ENCODE measurements around the gene DAZL. TPM values are rescaled to one million over a fixed set of nuclear protein-coding genes. Genes with fewer than 3 reads are reported as not detected.
"Not testable (repeated sequence)": the region's sequence is repeated elsewhere in the genome, so short reads cannot be mapped to it uniquely, and the experiment has no call there.

The DAZL gene
- total and polyA plus RNA-seq, 8 donors = not detected

DNA sequence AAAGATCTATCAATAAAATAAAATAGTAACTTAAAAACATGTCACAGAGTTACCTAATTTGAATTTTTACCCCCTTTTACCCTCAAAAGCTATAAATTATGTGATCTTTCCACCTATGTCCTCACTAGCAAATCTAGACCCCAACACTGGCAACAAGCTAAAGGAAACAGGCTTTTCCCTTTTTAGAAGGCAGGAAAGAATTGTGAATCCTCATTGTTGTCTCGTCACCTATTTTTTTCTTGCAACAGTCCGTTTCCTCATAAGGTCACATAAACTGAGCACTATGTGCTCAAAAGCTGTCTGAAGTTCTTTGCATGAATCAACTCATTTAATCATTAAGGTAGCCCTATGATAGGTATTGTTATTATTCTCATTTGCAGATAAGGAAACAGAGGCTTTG, 34.6 kb upstream of the DAZL start:
- Histone ChIP-seq H3K36me3 (no peaks in the 10 kb centered on the region), H3K4me1 (no peaks in the 10 kb centered on the region), H3K9me3 (no peaks in the 10 kb centered on the region), H3K27ac (no peak overlapping the region), H3K27me3 (no peaks in the 10 kb centered on the region), H3K4me3 (no peak overlapping the region)
- no peak for ATAC-seq
- no peak for DNase-seq
- no peak for FAIRE-seq
- TF ChIP-seq, protein P1, sequence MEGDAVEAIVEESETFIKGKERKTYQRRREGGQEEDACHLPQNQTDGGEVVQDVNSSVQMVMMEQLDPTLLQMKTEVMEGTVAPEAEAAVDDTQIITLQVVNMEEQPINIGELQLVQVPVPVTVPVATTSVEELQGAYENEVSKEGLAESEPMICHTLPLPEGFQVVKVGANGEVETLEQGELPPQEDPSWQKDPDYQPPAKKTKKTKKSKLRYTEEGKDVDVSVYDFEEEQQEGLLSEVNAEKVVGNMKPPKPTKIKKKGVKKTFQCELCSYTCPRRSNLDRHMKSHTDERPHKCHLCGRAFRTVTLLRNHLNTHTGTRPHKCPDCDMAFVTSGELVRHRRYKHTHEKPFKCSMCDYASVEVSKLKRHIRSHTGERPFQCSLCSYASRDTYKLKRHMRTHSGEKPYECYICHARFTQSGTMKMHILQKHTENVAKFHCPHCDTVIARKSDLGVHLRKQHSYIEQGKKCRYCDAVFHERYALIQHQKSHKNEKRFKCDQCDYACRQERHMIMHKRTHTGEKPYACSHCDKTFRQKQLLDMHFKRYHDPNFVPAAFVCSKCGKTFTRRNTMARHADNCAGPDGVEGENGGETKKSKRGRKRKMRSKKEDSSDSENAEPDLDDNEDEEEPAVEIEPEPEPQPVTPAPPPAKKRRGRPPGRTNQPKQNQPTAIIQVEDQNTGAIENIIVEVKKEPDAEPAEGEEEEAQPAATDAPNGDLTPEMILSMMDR (IDR thresholded peaks at IDR 0.05) = no peak
- intact Hi-C loops (cut with DNase I) = no loop called here
- WGBS, 2 donors = 53 to 73% methylated on average over 2 of the region's 2 CpGs

DNA sequence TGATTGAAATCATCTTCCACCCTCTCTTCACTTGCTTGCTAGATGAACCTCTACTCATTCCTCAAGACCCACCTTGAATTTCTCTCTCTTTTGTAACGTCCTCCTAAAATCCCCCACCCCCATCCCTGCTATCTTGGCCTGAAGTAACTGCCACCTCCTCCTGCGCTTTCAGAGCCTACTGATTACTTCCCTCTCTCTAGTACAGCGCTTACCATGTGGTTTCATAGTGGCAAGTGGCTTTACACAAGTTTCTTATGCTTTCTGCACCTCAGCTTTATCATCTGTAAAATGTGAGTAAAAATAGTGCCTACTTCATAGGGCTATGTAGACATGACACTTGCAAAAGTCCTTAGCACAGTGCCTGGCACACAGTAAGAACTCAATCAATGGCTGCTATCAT, 28.7 kb upstream of the DAZL start:
- intact Hi-C loops (cut with DNase I) = no loop called here
- no peaks in the 10 kb centered on the region for H3K4me1 ChIP-seq
- no peaks in the 10 kb centered on the region for H3K36me3 ChIP-seq
- DNase-seq (no peak), FAIRE-seq (no peak), ATAC-seq (no peak)
- H3K27me3 ChIP-seq = no peaks in the 10 kb centered on the region
- TF ChIP-seq, protein P1 (IDR thresholded peaks at IDR 0.05) = no peak
- WGBS, 2 donors = 86 to 90% methylated on average over 3 of the region's 3 CpGs
- no peak overlapping the region for H3K4me3 ChIP-seq
- no peak overlapping the region for H3K27ac ChIP-seq
- no peaks in the 10 kb centered on the region for H3K9me3 ChIP-seq

DNA sequence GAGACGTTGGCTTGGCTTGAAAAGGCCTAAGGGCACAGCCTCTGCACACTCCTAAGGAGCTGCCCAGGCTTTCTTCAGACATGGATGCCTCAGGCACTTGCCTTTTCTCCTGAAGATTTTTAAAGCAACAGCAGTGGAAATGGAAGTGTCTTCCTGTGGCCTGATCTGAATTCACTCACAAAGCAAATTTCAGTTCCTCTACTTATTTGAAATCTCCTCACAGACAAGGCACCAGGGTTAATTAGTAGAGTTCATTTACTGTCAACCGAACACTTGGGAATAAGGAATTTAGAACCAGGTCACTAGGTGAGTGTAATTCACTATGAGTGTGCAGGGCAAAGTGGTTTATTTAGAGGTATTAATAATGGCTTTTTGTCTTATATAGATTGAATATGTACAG, 27.2 kb upstream of the DAZL start:
- Histone ChIP-seq H3K36me3 (no peaks in the 10 kb centered on the region), H3K27me3 (no peaks in the 10 kb centered on the region), H3K4me1 (no peaks in the 10 kb centered on the region), H3K4me3 (no peak overlapping the region), H3K9me3 (no peaks in the 10 kb centered on the region), H3K27ac (no peak overlapping the region)
- DNase-seq (no peak), FAIRE-seq (no peak), ATAC-seq (no peak)
- intact Hi-C loops (cut with DNase I) = no loop called here
- TF ChIP-seq, protein P1 (IDR thresholded peaks at IDR 0.05) = no peak
- WGBS, 2 donors = 72 to 73% methylated on average over 2 of the region's 2 CpGs

DNA sequence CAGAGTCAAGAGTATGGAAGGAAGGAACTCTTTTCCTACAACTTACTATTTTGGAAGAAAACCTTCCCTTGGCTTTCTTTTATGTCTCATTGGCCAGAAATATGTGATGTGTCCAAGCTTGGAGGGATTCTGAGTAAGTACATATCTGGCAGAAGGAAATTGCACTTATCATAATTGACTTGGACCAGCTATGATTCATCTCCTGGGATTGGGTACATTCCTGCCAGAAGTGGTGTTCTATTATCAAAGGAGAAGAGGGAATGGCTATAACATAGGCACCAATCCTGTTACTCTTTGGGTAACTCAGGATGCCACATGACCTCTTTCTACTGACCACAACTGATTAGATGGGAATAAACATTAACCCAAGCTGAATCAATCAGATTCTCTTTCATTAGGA, 13.5 kb upstream of the DAZL start:
- no peak for DNase-seq
- TF ChIP-seq, protein P1 (IDR thresholded peaks at IDR 0.05) = no peak
- FAIRE-seq = no peak

DNA sequence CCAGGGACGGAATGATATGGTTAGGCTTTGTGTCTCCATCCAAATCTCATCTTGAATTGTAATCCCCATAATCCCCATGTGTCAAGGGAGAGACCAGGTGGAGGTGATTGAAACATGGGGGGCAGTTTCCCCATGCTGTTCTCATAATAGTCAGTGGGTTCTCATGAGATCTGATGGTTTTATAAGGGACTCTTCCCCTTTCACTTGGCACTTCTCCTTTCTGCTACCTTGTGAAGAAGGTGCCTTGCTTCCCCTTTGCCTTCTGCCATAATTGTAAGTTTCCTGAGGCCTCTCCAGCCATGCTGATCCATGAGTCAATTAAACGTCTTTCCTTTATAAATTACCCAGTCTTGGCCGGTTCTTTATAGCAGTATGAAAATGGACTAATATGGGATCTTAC, 11.9 kb upstream of the DAZL start:
- not testable (repeated sequence) for ATAC-seq

More for the DNA sequence above, 13.5 kb upstream of the DAZL start:
- H3K4me3 ChIP-seq = no peak overlapping the region
- no peak overlapping the region for H3K27ac ChIP-seq
- H3K9me3 ChIP-seq = no peaks in the 10 kb centered on the region
- no peak for ATAC-seq
- peaks cover 0 to 7% (median 5%) of the 10 kb centered on the region in 3 donors for H3K4me1 ChIP-seq
- intact Hi-C loops (cut with DNase I) = loop anchor here in 1 of 3 donors (10.0 kb wide), 1 partner anchor 606 kb away; no protein-coding TSS in a partner anchor
- H3K36me3 ChIP-seq = no peaks in the 10 kb centered on the region
- no peaks in the 10 kb centered on the region for H3K27me3 ChIP-seq

More for the DNA sequence above, 11.9 kb upstream of the DAZL start:
- H3K27ac ChIP-seq, DNase-seq, H3K9me3 ChIP-seq, H3K4me1 ChIP-seq, H3K36me3 ChIP-seq, FAIRE-seq, H3K27me3 ChIP-seq, H3K4me3 ChIP-seq: not testable (repeated sequence)
- WGBS, 2 donors = 80 to 82% methylated on average over 3 of the region's 3 CpGs
- intact Hi-C loops (cut with DNase I) = loop anchor here in 1 of 3 donors (10.0 kb wide), 1 partner anchor 608 kb away; no protein-coding TSS in a partner anchor
